Erythroblast (primary cell): Measurements from ENCODE around the gene CYTH3.

Experiments
- GATA1 ChIP-seq: IDR thresholded peaks from 2 replicates; pipeline ENCODE4 v1.6.1; 2011; ENCODE audit warnings: low read depth, mild to moderate bottlenecking, control low read depth, low read length, moderate library complexity
- POLR2A ChIP-seq: IDR thresholded peaks from 2 replicates; pipeline ENCODE4 v1.6.1; 2011; ENCODE audit warnings: mild to moderate bottlenecking, low read length

- TF ChIP-seq GATA1 (no peak), POLR2A (no peak)
Observed at GRCh38 chr7:6136475-6136874, 135.9 kb downstream of the CYTH3 start.
